Heart left ventricle (tissue), 13 donors: ENCODE measurements around the gene FLYWCH1.

ENCODE experiments used
- POLR2A ChIP-seq, 2 donors: fragments of 450-650 bp; IDR thresholded peaks; one replicate each; pipeline ENCODE4 v1.6.1; 2017; ENCODE audit warnings: antibody characterized with exemption in 2 of 2, mild to moderate bottlenecking in 2 of 2, moderate library complexity in 2 of 2
- TF ChIP-seq, protein P1 (sequence below), 12 donors: fragments of 200-600 bp; sonication (generic) in 4 of 12; IDR thresholded peaks; one replicate each; pipeline versions ENCODE4 v1.5.0 to v1.8.0; 2018 to 2022; ENCODE audit warnings: antibody characterized with exemption in 12 of 12, mild to moderate bottlenecking in 5 of 12
- donor health status: ischemic (EF 13 %, LVEDD 7.1; RV severe dilation, severe dysfunction).
- donor health status: DM: no; HTN: yes; CAD: no.
- donor health status: DM: no; HTN: no; CAD: no.
- donor health status: ischemic (EF 25% LVEDD 6.9; RV normal size, moderate dysfunction).
- donor health status: ischemic (EF 25% LVEDD 5.7; RV mildly dilated, moderate dysfunction).
- donor health status: ischemic (EF 35%, LVEDD 5.7; RV mildly dilated, moderate dysfunction).
- donor health status: nonischemic (EF 11% LVEDD 7.7; RV severe dilation, severe dysfunction).
- donor health status: DM: yes; HTN: yes; CAD: no.
- donor health status: PGD.
- donor health status: ischemic (EF 29% LVEDD 5.4; RV normal size, mild dysfunction).
- donor health status: nonischemic (EF 23%, LVEDD 6.1; RV moderate dilation, normal function).

DNA sequence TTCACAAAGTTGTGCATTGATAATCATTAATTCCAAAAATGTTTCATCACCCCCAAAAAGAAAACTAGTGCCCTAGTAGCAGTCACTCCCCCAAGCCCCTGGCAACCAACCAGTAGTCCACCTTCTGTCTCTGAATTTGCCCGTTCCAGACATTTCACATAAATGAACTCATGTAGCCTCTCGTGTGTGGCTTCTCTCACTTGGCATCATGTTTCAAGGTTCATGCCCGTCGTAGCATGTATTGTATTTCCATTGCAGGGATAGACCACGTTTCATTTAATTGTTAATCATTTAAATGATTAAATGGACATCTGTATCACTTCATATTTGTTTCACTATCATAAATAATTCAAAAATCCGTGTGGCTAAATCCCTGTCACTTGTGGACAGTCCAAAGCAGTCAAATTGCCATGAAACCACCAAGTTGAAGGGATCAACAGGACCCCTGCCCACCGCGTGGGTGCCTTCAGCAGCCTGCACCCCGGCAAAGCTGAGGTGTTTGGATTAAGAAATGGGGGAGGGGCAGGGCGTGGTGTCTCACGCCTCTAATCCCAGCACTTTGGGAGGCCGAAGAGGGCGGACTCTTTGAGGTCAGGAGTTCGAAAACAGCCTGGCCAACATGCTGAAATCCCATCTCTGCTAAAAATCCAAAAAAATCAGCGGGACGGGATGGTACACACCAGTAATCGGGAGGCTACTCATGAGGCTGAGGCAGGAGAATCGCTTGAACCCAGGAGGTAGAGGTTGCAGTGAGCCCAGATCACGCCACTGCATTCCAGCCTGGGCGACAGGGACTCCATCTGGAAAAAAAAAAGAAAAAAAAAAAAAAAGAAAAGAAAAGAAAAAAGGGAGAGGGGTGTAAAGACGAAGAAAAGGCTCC is 37.5 kb upstream of the FLYWCH1 start:
- TF ChIP-seq POLR2A (IDR thresholded peaks at IDR 0.05): no peak
- TF ChIP-seq, protein P1, sequence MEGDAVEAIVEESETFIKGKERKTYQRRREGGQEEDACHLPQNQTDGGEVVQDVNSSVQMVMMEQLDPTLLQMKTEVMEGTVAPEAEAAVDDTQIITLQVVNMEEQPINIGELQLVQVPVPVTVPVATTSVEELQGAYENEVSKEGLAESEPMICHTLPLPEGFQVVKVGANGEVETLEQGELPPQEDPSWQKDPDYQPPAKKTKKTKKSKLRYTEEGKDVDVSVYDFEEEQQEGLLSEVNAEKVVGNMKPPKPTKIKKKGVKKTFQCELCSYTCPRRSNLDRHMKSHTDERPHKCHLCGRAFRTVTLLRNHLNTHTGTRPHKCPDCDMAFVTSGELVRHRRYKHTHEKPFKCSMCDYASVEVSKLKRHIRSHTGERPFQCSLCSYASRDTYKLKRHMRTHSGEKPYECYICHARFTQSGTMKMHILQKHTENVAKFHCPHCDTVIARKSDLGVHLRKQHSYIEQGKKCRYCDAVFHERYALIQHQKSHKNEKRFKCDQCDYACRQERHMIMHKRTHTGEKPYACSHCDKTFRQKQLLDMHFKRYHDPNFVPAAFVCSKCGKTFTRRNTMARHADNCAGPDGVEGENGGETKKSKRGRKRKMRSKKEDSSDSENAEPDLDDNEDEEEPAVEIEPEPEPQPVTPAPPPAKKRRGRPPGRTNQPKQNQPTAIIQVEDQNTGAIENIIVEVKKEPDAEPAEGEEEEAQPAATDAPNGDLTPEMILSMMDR (IDR thresholded peaks at IDR 0.05): no peak
